Upper lobe of left lung (tissue), 4 donors: ENCODE results near the gene RPL7A.

Experiments used
- CTCF ChIP-seq, 6 experiments: fragments of 450-650 bp in 4 of 6; fragments of 200-600 bp in 2 of 6; sonication (generic) in 2 of 6; IDR thresholded peaks; one replicate each; pipeline ENCODE4 v1.5.1; 2016 to 2019; ENCODE audit warnings: antibody characterized with exemption in 6 of 6
- POLR2A ChIP-seq, 4 donors: fragments of 450-650 bp; IDR thresholded peaks; one replicate each; pipeline ENCODE4 v1.5.1; 2016 to 2017; ENCODE audit warnings: antibody characterized with exemption in 4 of 4, mild to moderate bottlenecking in 2 of 4

GRCh38 chr9:133305731-133306130, 42.3 kb upstream of the RPL7A start:
- TF ChIP-seq CTCF (IDR thresholded peaks at IDR 0.05) (no peak), POLR2A (IDR thresholded peaks at IDR 0.05) (no peak)
